ENCODE measurements around the gene AOPEP.

GRCh38 chr9:95073042-95073607 is 346.6 kb downstream of the AOPEP start:
- TF ChIP-seq POLR2AphosphoS5 (IDR thresholded peaks at IDR 0.05; ENCODE audit: low read depth, low read length) (no peak), POLR2A (IDR thresholded peaks at IDR 0.05; ENCODE audit: low read depth, low read length) (no peak)

All from GM12891 (cell line).